HG03442 (cell line): ENCODE measurements around the gene ANTXR1.
A peak's percentile ranks its signal among the peaks of the same experiment; 100 is the strongest.

Experiments
- ATAC-seq: cut with Tn5 transposase; IDR thresholded peaks from one replicate; pipeline ENCODE4 v1.9.1; 2021; ENCODE audit warnings: mild to moderate bottlenecking, moderate library complexity; ENCODE audit not compliant: unreplicated experiment

ANTXR1 gene

GRCh38 chr2:69031466-69031865, 18.5 kb downstream of the ANTXR1 start:
- no peak for ATAC-seq

- ATAC-seq, result no peak
Observed at GRCh38 chr2:69032336-69032735, 19.4 kb downstream of the ANTXR1 start.

- ATAC-seq, result no peak
Observed at GRCh38 chr2:69033461-69034095, 20.6 kb downstream of the ANTXR1 start.

- no peak for ATAC-seq
Observed at GRCh38 chr2:69034122-69034521, 21.1 kb downstream of the ANTXR1 start.

- no peak for ATAC-seq
Observed at GRCh38 chr2:69034845-69035244, 21.9 kb downstream of the ANTXR1 start.

GRCh38 chr2:69036926-69037325, 23.9 kb downstream of the ANTXR1 start:
- no peak for ATAC-seq

- ATAC-seq, result no peak
Observed at GRCh38 chr2:69041214-69041613, 28.2 kb downstream of the ANTXR1 start.

- ATAC-seq, result no peak
Observed at GRCh38 chr2:69043736-69044400, 30.9 kb downstream of the ANTXR1 start.

- no peak for ATAC-seq
Observed at GRCh38 chr2:69046221-69046662, 33.3 kb downstream of the ANTXR1 start.

- no peak for ATAC-seq
Observed at GRCh38 chr2:69047625-69048145, 34.7 kb downstream of the ANTXR1 start.

GRCh38 chr2:69050802-69051201, 37.8 kb downstream of the ANTXR1 start:
- no peak for ATAC-seq

GRCh38 chr2:69053416-69053965, 40.5 kb downstream of the ANTXR1 start:
- no peak for ATAC-seq

GRCh38 chr2:69054431-69054830, 41.5 kb downstream of the ANTXR1 start:
- peak; percentile 98 for ATAC-seq

GRCh38 chr2:69055688-69056470, 42.9 kb downstream of the ANTXR1 start:
- ATAC-seq, result no peak

GRCh38 chr2:69057660-69058059, 44.7 kb downstream of the ANTXR1 start:
- ATAC-seq, result no peak

- ATAC-seq, result no peak
Observed at GRCh38 chr2:69059731-69060290, 46.8 kb downstream of the ANTXR1 start.

- no peak for ATAC-seq
Observed at GRCh38 chr2:69060938-69061501, 48.0 kb downstream of the ANTXR1 start.

- ATAC-seq, result no peak
Observed at GRCh38 chr2:69061525-69061924, 48.5 kb downstream of the ANTXR1 start.

- no peak for ATAC-seq
Observed at GRCh38 chr2:69062307-69062962, 49.5 kb downstream of the ANTXR1 start.

- ATAC-seq, result no peak
Observed at GRCh38 chr2:69065735-69066336, 52.9 kb downstream of the ANTXR1 start.
